Measurements from ENCODE around the gene C9. TPM values are rescaled to one million over a fixed set of nuclear protein-coding genes. Genes with fewer than 3 reads are reported as not detected.

Gene C9
- total and polyA plus RNA-seq, 2 experiments from 2014 or later: not detected

GRCh38 chr5:39368116-39368515 is 3.8 kb upstream of the C9 start:
- no peak for ATAC-seq
- Mint-ChIP-seq H3K27me3 (ENCODE audit: insufficient read depth, low read depth, poor library complexity) (peaks cover 5% of the 10 kb centered on the region), H3K9me3 (no peaks in the 10 kb centered on the region), H3K27ac (no peak overlapping the region), H3K4me3 (no peak overlapping the region), H3K4me1 (peaks cover 17% of the 10 kb centered on the region), H3K36me3 (ENCODE audit: low read depth) (no peaks in the 10 kb centered on the region)
- Histone ChIP-seq H3F3A (replicated peaks; ENCODE audit: low read depth) (no peaks in the 10 kb centered on the region), H3K79me2 (replicated peaks; ENCODE audit: insufficient read depth) (no peaks in the 10 kb centered on the region), H2AFZ (no peak overlapping the region), H3K4me1 (ENCODE audit: insufficient read depth) (peaks cover 6% of the 10 kb centered on the region; the same call in 1 of the 2 replicates), H3K27ac (ENCODE audit: low read depth) (no peak overlapping the region), H3K36me3 (ENCODE audit: insufficient read depth) (no peaks in the 10 kb centered on the region), H3K4me2 (no peak overlapping the region), H4K20me1 (replicated peaks; ENCODE audit: insufficient read depth) (no peaks in the 10 kb centered on the region), H3K27me3 (ENCODE audit: insufficient read depth) (no peaks in the 10 kb centered on the region), H3K9me2 (ENCODE audit: insufficient read depth) (0 out of 2 replicates have a peak, but pooled peaks cover 3% of the 10 kb centered on the region), H3K4me3 (no peak overlapping the region)
- no peak for DNase-seq (ENCODE audit: low spot score)
- TF ChIP-seq CREB1 (CRISPR knock-in tag; IDR thresholded peaks at IDR 0.05; ENCODE audit: low read depth) (no peak), ZNF462 (CRISPR knock-in tag; IDR thresholded peaks at IDR 0.05) (no peak), ZNF331 (CRISPR knock-in tag; IDR thresholded peaks at IDR 0.05; ENCODE audit: low read depth) (no peak), ETS1 (IDR thresholded peaks at IDR 0.05) (no peak), POLR2AphosphoS5 (IDR thresholded peaks at IDR 0.05; ENCODE audit: low read depth) (no peak), ZNF114 (CRISPR knock-in tag; IDR thresholded peaks at IDR 0.05) (no peak), STAT1 (IDR thresholded peaks at IDR 0.05; ENCODE audit: unreplicated experiment) (no peak), JUNB (IDR thresholded peaks at IDR 0.05; ENCODE audit: unreplicated experiment) (no peak), REST (IDR thresholded peaks at IDR 0.05; ENCODE audit: unreplicated experiment) (no peak), EZH2phosphoT487 (IDR thresholded peaks at IDR 0.05; ENCODE audit: unreplicated experiment) (no peak), EZH2 (IDR thresholded peaks at IDR 0.05; ENCODE audit: low read depth, unreplicated experiment) (no peak), CTCF (conservative IDR thresholded peaks at IDR 0.05; ENCODE audit: low read depth in 2 of 2) (no peak), NANOG (IDR thresholded peaks at IDR 0.05; ENCODE audit: borderline replicate concordance) (no peak)

All from GM23338 (cell line).